Endometrial microvascular endothelial cells (primary cell): ENCODE data around the gene SAMD4B. TPM values are rescaled to one million over a fixed set of nuclear protein-coding genes. Genes with fewer than 3 reads are reported as not detected.

ENCODE experiments used
- in situ Hi-C: cut with HindIII; loops from 2 replicates; pipeline ENCODE4 v1.10.0; 2017; ENCODE audit warnings: low sequenced_read_pairs, low pct_unique_long_range_greater_than_20kb; ENCODE audit errors: inconsistent ontology term
- total RNA-seq: library from RNA; depleted of rRNA; stranded (reverse); fragments of >200 nt; gene quantifications from one replicate; pipeline ENCODE4 v1.2.3, GENCODE V29; 2015; ENCODE audit errors: inconsistent ontology term

SAMD4B gene
- total RNA-seq, 1 donor from 2014 or later, result 87.2 TPM

DNA sequence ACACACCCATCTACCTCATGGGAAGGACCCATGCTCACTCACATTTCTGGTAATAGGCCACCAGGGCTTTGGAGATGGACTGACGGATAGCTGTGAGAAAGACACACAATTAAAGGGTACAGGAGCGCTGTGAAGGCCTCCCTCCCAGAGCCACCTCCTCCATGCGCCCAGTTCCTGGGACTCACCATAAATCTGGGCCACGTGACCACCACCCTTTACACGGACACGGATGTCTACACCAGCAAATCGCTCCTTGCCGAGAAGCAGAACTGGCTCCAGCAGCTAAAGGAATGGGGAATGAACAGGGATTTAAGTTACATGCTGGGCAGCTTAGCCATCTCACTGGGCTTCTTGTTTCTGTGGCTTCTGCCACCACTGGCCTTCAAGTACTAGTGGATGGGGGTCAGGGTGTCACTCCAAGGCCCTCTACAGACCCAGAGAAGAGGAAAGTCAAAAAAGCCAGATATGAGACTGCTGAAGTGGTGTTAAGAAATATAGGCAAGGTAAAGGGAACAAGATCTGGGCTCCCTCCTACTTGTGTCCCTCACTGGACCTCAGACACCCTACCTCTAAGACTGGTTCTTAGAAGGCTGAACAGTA, 91.4 kb downstream of the SAMD4B start:
- in situ Hi-C loops, result no loop called here

DNA sequence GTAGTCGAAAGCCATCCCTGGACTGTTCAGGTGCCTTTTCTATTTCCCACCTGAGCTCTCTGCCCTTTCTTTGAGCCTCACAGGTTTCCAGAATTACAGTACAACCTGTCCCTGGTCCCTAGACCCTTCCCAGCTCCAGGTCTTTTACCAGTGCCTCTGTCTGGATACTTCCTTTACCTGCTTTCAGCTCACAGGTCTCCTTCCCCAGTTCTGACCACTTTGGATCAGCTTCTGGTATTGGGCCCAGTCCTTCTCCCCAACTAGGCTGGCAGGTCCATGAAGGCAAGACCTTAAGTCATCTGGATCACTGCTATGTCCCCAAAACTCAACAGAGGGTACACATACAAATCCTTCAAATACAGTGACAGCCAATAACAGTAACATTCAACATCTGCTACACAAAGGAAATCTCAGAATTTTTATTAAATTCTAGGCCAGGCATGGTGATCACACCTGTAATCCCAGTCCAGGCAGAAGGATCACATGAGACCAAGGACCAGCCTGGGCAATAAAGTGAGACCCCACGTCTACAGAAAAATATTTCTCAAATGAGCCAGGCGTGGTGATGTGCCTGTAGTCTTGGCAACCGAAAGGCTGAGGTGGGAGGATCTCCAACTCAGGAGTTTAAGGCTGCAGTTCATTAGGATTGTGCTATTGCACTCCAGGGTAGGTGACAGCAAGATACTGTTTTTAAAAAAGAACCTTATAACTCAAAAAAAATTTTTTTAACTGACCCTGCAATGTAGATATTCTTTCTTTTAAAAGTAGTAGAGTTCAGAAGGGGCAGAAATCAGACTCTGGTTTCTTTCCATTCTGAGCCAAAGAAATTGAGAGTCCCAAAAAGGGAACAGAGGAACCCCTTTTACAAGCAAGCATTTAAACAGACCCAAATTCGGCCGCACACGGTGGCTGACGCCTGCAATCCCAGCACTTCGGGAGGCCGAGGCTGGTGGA, 92.2 kb downstream of the SAMD4B start:
- in situ Hi-C loops, result no loop called here

Other genes with a start within 250 kb of the SAMD4B start
- gene PAK4, start 216.6 kb upstream of the SAMD4B start, total RNA-seq, result 17.9 TPM
- gene NCCRP1, start 145.5 kb upstream of the SAMD4B start, total RNA-seq, result not detected
- not detected for gene SYCN, start 138.2 kb upstream of the SAMD4B start, total RNA-seq
- gene IFNL3, start 97.4 kb upstream of the SAMD4B start, total RNA-seq, result not detected
- not detected for gene IFNL4, start 93.6 kb upstream of the SAMD4B start, total RNA-seq
- not detected for gene IFNL2, start 74.0 kb upstream of the SAMD4B start, total RNA-seq
- gene IFNL1, start 46.0 kb upstream of the SAMD4B start, total RNA-seq, result not detected
- gene LRFN1, start 21.6 kb upstream of the SAMD4B start, total RNA-seq, result 0.74 TPM
- gene GMFG, start 6.4 kb upstream of the SAMD4B start, total RNA-seq, result 68.0 TPM
- gene PAF1, start 48.7 kb downstream of the SAMD4B start, total RNA-seq, result 48.7 TPM
- 23.0 TPM for gene MED29, start 49.0 kb downstream of the SAMD4B start, total RNA-seq
- 2.8 TPM for gene ZFP36, start 64.4 kb downstream of the SAMD4B start, total RNA-seq
- gene PLEKHG2, start 70.2 kb downstream of the SAMD4B start, total RNA-seq, result 12.8 TPM
- 1,019 TPM for gene RPS16, start 93.5 kb downstream of the SAMD4B start, total RNA-seq
- 64.7 TPM for gene SUPT5H, start 103.2 kb downstream of the SAMD4B start, total RNA-seq
- 102 TPM for gene TIMM50, start 138.4 kb downstream of the SAMD4B start, total RNA-seq
- 0.19 TPM for gene DLL3, start 156.5 kb downstream of the SAMD4B start, total RNA-seq
- gene SELENOV, start 172.7 kb downstream of the SAMD4B start, total RNA-seq, result not detected
- 2.3 TPM for gene EID2B, start 190.4 kb downstream of the SAMD4B start, total RNA-seq
- gene EID2, start 197.7 kb downstream of the SAMD4B start, total RNA-seq, result 13.8 TPM